ENCODE results near the gene B3GAT1. TPM values are rescaled to one million over a fixed set of nuclear protein-coding genes. Genes with fewer than 3 reads are reported as not detected.

The B3GAT1 gene
- total and polyA plus RNA-seq, 2 of the 13 experiments (the other 11 are each of a cell fraction or from before 2014, with no cell fraction given) = not detected

GRCh38 chr11:134350381-134350780 lies 61.7 kb downstream of the B3GAT1 start (continued):
- TF ChIP-seq SMYD3 (CRISPR knock-in tag; IDR thresholded peaks at IDR 0.05) (no peak), ZNF234 (CRISPR knock-in tag; conservative IDR thresholded peaks at IDR 0.05) (no peak)

DNA sequence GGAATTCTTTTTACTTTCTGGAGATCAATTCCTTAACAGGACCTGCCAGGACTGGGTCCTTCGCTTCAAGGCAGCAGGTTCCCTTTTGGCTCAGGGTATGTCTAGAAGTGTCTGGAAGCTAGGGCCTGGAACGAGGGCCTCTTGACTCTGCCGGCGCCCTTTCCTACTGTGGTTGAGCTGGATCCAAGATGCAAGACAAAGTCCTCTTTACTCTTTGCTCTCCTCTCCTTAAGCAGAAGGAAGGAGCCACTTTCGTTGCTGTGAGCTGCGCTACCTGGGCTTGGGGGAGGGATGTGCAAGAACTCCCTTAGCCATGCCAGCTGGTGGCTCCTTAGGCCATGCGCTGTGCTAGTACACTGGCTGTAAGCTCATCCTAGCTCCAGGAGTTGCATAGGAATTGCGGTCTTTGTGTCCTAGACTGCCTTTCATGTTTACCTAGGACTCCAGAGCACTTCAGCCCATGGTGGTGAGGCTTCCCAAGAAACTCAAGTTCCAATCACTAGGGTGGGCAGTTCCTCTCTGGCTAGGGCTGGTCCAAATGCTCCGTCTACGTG lies 62.2 kb downstream of the B3GAT1 start:
- no peak overlapping the region for H3K4me2 ChIP-seq (ENCODE audit: low read depth, low read length)
- in situ Hi-C loops (cut with HindIII; ENCODE audit: extremely low pct_ligation_motif_present, low pct_unique_long_range_greater_than_20kb) (no loop called here), intact Hi-C loops (cut with micrococcal nuclease; ENCODE audit: unreplicated experiment) (no loop called here)
- ATAC-seq = no peak
- FAIRE-seq = no peak
- CTCF ChIA-PET (ENCODE audit: low intra/inter-chr PET ratio, low total read pairs) = no interaction called here
- H3K9me3 ChIP-seq (ENCODE audit: low read length) = no peaks in the 10 kb centered on the region
- no peaks in the 10 kb centered on the region for H4K20me1 ChIP-seq (ENCODE audit: insufficient read depth, low read length)
- H3K27ac ChIP-seq (ENCODE audit: extremely low read length, insufficient read depth, low read length) = no peak overlapping the region
- H3K36me3 ChIP-seq (replicated peaks in 1 of 2; ENCODE audit: control insufficient read depth in 1 of 2, insufficient read depth in 2 of 2, low read length in 2 of 2) = no peaks in the 10 kb centered on the region
- DNase-seq (ENCODE audit: low spot score) = no peak
- BruUV-seq (replicated peaks) = no TSS peak
- no peak overlapping the region for H2AFZ ChIP-seq (ENCODE audit: low read length)
- H3K27me3 ChIP-seq (ENCODE audit: control insufficient read depth in 1 of 2, insufficient read depth in 2 of 2, low read length in 2 of 2) = peaks cover 0 to 32% of the 10 kb centered on the region in 2 experiments; a peak in 4 of 5 replicates
- POLR2A ChIA-PET = no interaction called here
- H3K9ac ChIP-seq (ENCODE audit: insufficient read depth, low read depth, low read length) = no peak overlapping the region
- no peak for TF ChIP-seq RBAK (CRISPR knock-in tag; IDR thresholded peaks at IDR 0.05)
- TF ChIP-seq MAFK (conservative IDR thresholded peaks at IDR 0.05 in 1 of 2, IDR thresholded peaks at IDR 0.05 in 1 of 2; ENCODE audit: low read length in 2 of 2) = no peak
- no peak for TF ChIP-seq ZNF720 (CRISPR knock-in tag; IDR thresholded peaks at IDR 0.05)
- TF ChIP-seq FOXA1 (IDR thresholded peaks at IDR 0.05) = no peak
- TF ChIP-seq FOXA1 (CRISPR knock-in tag; IDR thresholded peaks at IDR 0.05) = no peak
- TF ChIP-seq TOE1 (CRISPR knock-in tag; IDR thresholded peaks at IDR 0.05) = no peak
- no peak for TF ChIP-seq ARHGAP35 (CRISPR knock-in tag; IDR thresholded peaks at IDR 0.05; ENCODE audit: borderline replicate concordance)
- TF ChIP-seq HOXA7 (CRISPR knock-in tag; IDR thresholded peaks at IDR 0.05) = no peak
- TF ChIP-seq, protein P1, sequence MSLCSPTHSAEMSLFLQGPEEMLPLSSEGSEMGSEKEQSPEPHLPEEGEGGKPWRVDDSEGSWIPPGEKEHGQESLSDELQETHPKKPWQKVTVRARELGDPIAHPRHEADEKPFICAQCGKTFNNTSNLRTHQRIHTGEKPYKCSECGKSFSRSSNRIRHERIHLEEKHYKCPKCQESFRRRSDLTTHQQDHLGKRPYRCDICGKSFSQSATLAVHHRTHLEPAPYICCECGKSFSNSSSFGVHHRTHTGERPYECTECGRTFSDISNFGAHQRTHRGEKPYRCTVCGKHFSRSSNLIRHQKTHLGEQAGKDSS (CRISPR knock-in tag; IDR thresholded peaks at IDR 0.05; ENCODE audit: borderline replicate concordance, low read depth) = no peak
- TF ChIP-seq ZNF232 (CRISPR knock-in tag; IDR thresholded peaks at IDR 0.05; ENCODE audit: borderline replicate concordance) = no peak
- TF ChIP-seq EZH2 (conservative IDR thresholded peaks at IDR 0.05; ENCODE audit: low read depth, low read length) = no peak
- TF ChIP-seq HMG20B (CRISPR knock-in tag; conservative IDR thresholded peaks at IDR 0.05) = no peak
- no peak for TF ChIP-seq ZNF17 (CRISPR knock-in tag; IDR thresholded peaks at IDR 0.05)
- no peak for TF ChIP-seq ZMAT5 (CRISPR knock-in tag; IDR thresholded peaks at IDR 0.05; ENCODE audit: borderline replicate concordance, low read depth)
- no peak for TF ChIP-seq RELA (CRISPR knock-in tag; IDR thresholded peaks at IDR 0.05)
- TF ChIP-seq ZSCAN30 (CRISPR knock-in tag; IDR thresholded peaks at IDR 0.05) = no peak
- no peak for TF ChIP-seq PHF8 (CRISPR knock-in tag; IDR thresholded peaks at IDR 0.05)
- no peak for TF ChIP-seq STAT6 (CRISPR knock-in tag; IDR thresholded peaks at IDR 0.05; ENCODE audit: borderline replicate concordance)
- TF ChIP-seq, protein P2, sequence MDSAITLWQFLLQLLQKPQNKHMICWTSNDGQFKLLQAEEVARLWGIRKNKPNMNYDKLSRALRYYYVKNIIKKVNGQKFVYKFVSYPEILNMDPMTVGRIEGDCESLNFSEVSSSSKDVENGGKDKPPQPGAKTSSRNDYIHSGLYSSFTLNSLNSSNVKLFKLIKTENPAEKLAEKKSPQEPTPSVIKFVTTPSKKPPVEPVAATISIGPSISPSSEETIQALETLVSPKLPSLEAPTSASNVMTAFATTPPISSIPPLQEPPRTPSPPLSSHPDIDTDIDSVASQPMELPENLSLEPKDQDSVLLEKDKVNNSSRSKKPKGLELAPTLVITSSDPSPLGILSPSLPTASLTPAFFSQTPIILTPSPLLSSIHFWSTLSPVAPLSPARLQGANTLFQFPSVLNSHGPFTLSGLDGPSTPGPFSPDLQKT (CRISPR knock-in tag; IDR thresholded peaks at IDR 0.05; ENCODE audit: borderline replicate concordance) = no peak
- no peak overlapping the region for H3K4me3 ChIP-seq (replicated peaks in 1 of 3; ENCODE audit: insufficient read depth in 1 of 3, low read depth in 2 of 3, low read length in 3 of 3)
- no peaks in the 10 kb centered on the region for H3K79me2 ChIP-seq (ENCODE audit: insufficient read depth, low read length)
- H3K4me1 ChIP-seq (ENCODE audit: insufficient read depth, low read length) = no peaks in the 10 kb centered on the region
- WGBS (ENCODE audit: low lambda C conversion rate) = 20% methylated on average over 9 of the region's 10 CpGs
